ENCODE measurements around the gene TXNRD2. TPM values are rescaled to one million over a fixed set of nuclear protein-coding genes. Genes with fewer than 3 reads are reported as not detected.

The TXNRD2 gene
- total and polyA plus RNA-seq, 10 of the 15 experiments (the other 5 are each of a cell fraction or from before 2014, with no cell fraction given) = 1.6 to 26.0 (median 13.9) TPM

- no peak for TF ChIP-seq PBX3 (IDR thresholded peaks at IDR 0.05; ENCODE audit: insufficient replicate concordance, low read depth, low read length)
- TF ChIP-seq SUPT20H (IDR thresholded peaks at IDR 0.05; ENCODE audit: borderline replicate concordance, control insufficient read depth, low read depth, low read length) = no peak
- no peak for TF ChIP-seq SIN3A (IDR thresholded peaks at IDR 0.05; ENCODE audit: low read depth, low read length)
- no peak for TF ChIP-seq RB1 (IDR thresholded peaks at IDR 0.05; ENCODE audit: borderline replicate concordance)
- TF ChIP-seq JUNB (IDR thresholded peaks at IDR 0.05) = no peak
- TF ChIP-seq LARP7 (IDR thresholded peaks at IDR 0.05) = no peak
- TF ChIP-seq ZNF687 (IDR thresholded peaks at IDR 0.05) = no peak
These were observed 31.3 kb upstream of the TXNRD2 start (continued) for GRCh38 chr22:19972652-19973550.
